HCT116 (cell line): ENCODE results near the gene AARS2. TPM values are rescaled to one million over a fixed set of nuclear protein-coding genes. Genes with fewer than 3 reads are reported as not detected.

Source experiments
- ATAC-seq: fragments of 200-7000 bp; cut with Tn5 transposase; 2 replicates; pipeline ENCODE4 v1.9.1; 2020; ENCODE audit warnings: mild to moderate bottlenecking, moderate library complexity
- BruUV-seq: library from RNA; stranded (reverse); fragments of 400-500 nt; replicated peaks from 2 replicates; lab custom pipeline; 2021; lab: Mats Ljungman, UMichigan
- CTCF ChIA-PET: fragments of 300-600 bp; sonication (Branson Sonifier 250); formaldehyde crosslinking; loops from one replicate; lab custom pipeline; 2021; ENCODE audit warnings: antibody characterized with exemption; lab: Charles Lee
- POLR2A ChIA-PET: fragments of 300-600, 350-600 bp; sonication (Branson Sonifier 250); formaldehyde crosslinking; loops from one replicate; lab custom pipeline; 2021; ENCODE audit warnings: antibody characterized with exemption; lab: Charles Lee
- RAD21 ChIA-PET, 2 experiments: fragments of 300-600 bp; sonication (Branson Sonifier 250); formaldehyde crosslinking; loops; one replicate each; lab custom pipeline; 2023; ENCODE audit warnings: low total read pairs in 2 of 2; ENCODE audit not compliant: uncharacterized antibody in 2 of 2, unreplicated experiment in 2 of 2, low non-redundant PET in 1 of 2; lab: Charles Lee
- DNase-seq: peaks from one replicate; pipeline ENCODE4 v3.0.0-alpha.2; 2010; ENCODE audit warnings: low read depth, low spot score
- H2AFZ ChIP-seq: fragments of 200-600 bp; shearing (Covaris generic), sonication (generic); 2 replicates; pipeline ENCODE4 v1.6.1; 2017; ENCODE audit warnings: low read depth, mixed run types, mixed read lengths, antibody characterized with exemption, low read length; ENCODE audit not compliant: poor library complexity, severe bottlenecking
- H3K27ac ChIP-seq: 2 replicates; pipeline ENCODE4 v1.5.1; 2012; ENCODE audit warnings: low read depth, low read length
- H3K27me3 ChIP-seq: fragments of 200-600 bp; sonication (generic); 2 replicates; pipeline ENCODE4 v1.6.1; 2016; ENCODE audit warnings: mixed run types, low read length, mixed read lengths; ENCODE audit not compliant: insufficient read depth
- H3K36me3 ChIP-seq, 2 experiments: fragments of 200-500 bp in 1 of 2; fragments of 200-600 bp in 1 of 2; sonication (Bioruptor generic) in 1 of 2; sonication (generic) in 1 of 2; 2 replicates each; pipeline versions ENCODE4 v1.5.1 to v1.6.1; 2014 to 2016; ENCODE audit warnings: low read length in 2 of 2, inconsistent platforms in 1 of 2, mixed read lengths in 1 of 2, mixed run types in 1 of 2; ENCODE audit not compliant: insufficient read depth in 2 of 2, control insufficient read depth in 1 of 2
- H3K4me1 ChIP-seq, 2 experiments: fragments of 200-600 bp in 1 of 2; sonication (generic) in 1 of 2; 2 replicates each; pipeline versions ENCODE4 v1.5.1 to v1.6.1; 2012 to 2017; ENCODE audit warnings: low read length in 2 of 2, inconsistent platforms in 1 of 2, mild to moderate bottlenecking in 1 of 2, mixed read lengths in 1 of 2, mixed run types in 1 of 2, moderate library complexity in 1 of 2; ENCODE audit not compliant: insufficient read depth in 2 of 2, control insufficient read depth in 1 of 2
- H3K4me2 ChIP-seq: fragments of 200-600 bp; sonication (generic); 2 replicates; pipeline ENCODE4 v1.6.1; 2017; ENCODE audit warnings: mixed run types, low read length, mixed read lengths
- H3K4me3 ChIP-seq, 2 experiments: fragments of 200-600 bp in 1 of 2; sonication (generic) in 1 of 2; replicated peaks in 1 of 2; 2 replicates each; pipeline ENCODE4 v1.5.1; 2011 to 2016; ENCODE audit warnings: low read length in 2 of 2, control low read depth in 1 of 2, low read depth in 1 of 2, mild to moderate bottlenecking in 1 of 2, mixed read lengths in 1 of 2, mixed run types in 1 of 2
- H3K79me2 ChIP-seq: fragments of 200-600 bp; sonication (generic); 2 replicates; pipeline ENCODE4 v1.6.1; 2017; ENCODE audit warnings: mild to moderate bottlenecking, mixed run types, low read length, moderate library complexity, mixed read lengths; ENCODE audit not compliant: insufficient read depth
- H3K9ac ChIP-seq: fragments of 200-600 bp; sonication (generic); 2 replicates; pipeline ENCODE4 v1.6.1; 2016; ENCODE audit warnings: low read length, mixed read lengths
- H3K9me2 ChIP-seq: fragments of 200-600 bp; sonication (generic), shearing (Covaris generic); 2 replicates; pipeline ENCODE4 v1.6.1; 2017; ENCODE audit warnings: mixed run types, mild to moderate bottlenecking, moderate library complexity; ENCODE audit not compliant: insufficient read depth
- H3K9me3 ChIP-seq, 2 experiments: fragments of 200-500 bp in 1 of 2; fragments of 200-600 bp in 1 of 2; sonication (Bioruptor generic) in 1 of 2; sonication (generic) in 1 of 2; 2 replicates each; pipeline ENCODE4 v1.6.1; 2014 to 2017; ENCODE audit warnings: low read length in 2 of 2, mixed read lengths in 2 of 2, inconsistent platforms in 1 of 2, low read depth in 1 of 2, mild to moderate bottlenecking in 1 of 2, mixed run types in 1 of 2, moderate library complexity in 1 of 2; ENCODE audit not compliant: control insufficient read depth in 1 of 2, insufficient read depth in 1 of 2
- H4K20me1 ChIP-seq: fragments of 200-600 bp; sonication (generic), shearing (Covaris generic); 2 replicates; pipeline ENCODE4 v1.6.1; 2017; ENCODE audit warnings: mixed run types, mild to moderate bottlenecking, moderate library complexity; ENCODE audit not compliant: insufficient read depth
- CBX3 ChIP-seq: IDR thresholded peaks from 2 replicates; pipeline ENCODE4 v1.6.1; 2012; ENCODE audit warnings: low read depth
- CEBPB ChIP-seq: IDR thresholded peaks from 2 replicates; pipeline ENCODE4 v1.6.1; 2012; ENCODE audit warnings: low read depth
- EZH2phosphoT487 ChIP-seq: fragments of 200-600 bp; IDR thresholded peaks from 2 replicates; pipeline ENCODE4 v1.6.1; 2018; ENCODE audit warnings: antibody characterized with exemption, borderline replicate concordance
- FOSL1 ChIP-seq: IDR thresholded peaks from 2 replicates; pipeline ENCODE4 v1.6.1; 2012; ENCODE audit warnings: low read depth
- RAD21 ChIP-seq: IDR thresholded peaks from 2 replicates; pipeline ENCODE4 v1.6.1; 2012; ENCODE audit warnings: low read depth, mild to moderate bottlenecking
- REST ChIP-seq: IDR thresholded peaks from 2 replicates; pipeline ENCODE4 v1.6.1; 2012; ENCODE audit warnings: low read depth
- SRF ChIP-seq: IDR thresholded peaks from 2 replicates; pipeline ENCODE4 v1.6.1; 2012; ENCODE audit warnings: low read depth
- TCF7L2 ChIP-seq: IDR thresholded peaks from 2 replicates; pipeline ENCODE4 v1.7.0; 2011; ENCODE audit warnings: borderline replicate concordance, inconsistent platforms; ENCODE audit not compliant: insufficient read depth, insufficient read length; ENCODE audit errors: extremely low read depth
- YY1 ChIP-seq: IDR thresholded peaks from 2 replicates; pipeline ENCODE4 v1.6.1; 2011; ENCODE audit warnings: low read length, low read depth, moderate library complexity, mild to moderate bottlenecking; ENCODE audit not compliant: insufficient replicate concordance; ENCODE audit errors: extremely low read depth
- ZFX ChIP-seq: fragments of 450-650 bp; IDR thresholded peaks from 2 replicates; pipeline ENCODE4 v1.6.1; 2017
- intact Hi-C: fragments of 100-400 bp; cut with micrococcal nuclease; formaldehyde crosslinking; loops from 2 replicates; pipeline ENCODE4 v1.10.0; 2022
- total RNA-seq: library from RNA; stranded (reverse); gene quantifications from one replicate; pipeline ENCODE4 v1.2.1, GENCODE V29; 2021; ENCODE audit not compliant: unreplicated experiment

AARS2 gene
- total RNA-seq, 1 experiment from 2014 or later, result 14.9 TPM

GRCh38 chr6:44277763-44278162, 35.4 kb downstream of the AARS2 start:
- ChIA-PET RAD21 (no interaction called here), CTCF (interaction anchor here (1.8 kb wide), 1 partner anchor 10 kb away, joined by 6 read pairs; no protein-coding TSS in a partner anchor), POLR2A (no interaction called here)
- Histone ChIP-seq H3K4me2 (no peak overlapping the region), H3K27me3 (no peaks in the 10 kb centered on the region; the same call in 1 of the 2 replicates), H2AFZ (no peak overlapping the region), H3K4me3 (no peak overlapping the region), H3K27ac (no peak overlapping the region), H3K36me3 (no peaks in the 10 kb centered on the region), H4K20me1 (no peaks in the 10 kb centered on the region), H3K9ac (no peak overlapping the region), H3K9me2 (no peaks in the 10 kb centered on the region), H3K9me3 (no peaks in the 10 kb centered on the region), H3K79me2 (no peaks in the 10 kb centered on the region), H3K4me1 (peaks cover 6 to 12% of the 10 kb centered on the region in 2 experiments)
- no peak for DNase-seq
- intact Hi-C loops, result no loop called here
- no TSS peak for BruUV-seq
- ATAC-seq, result no peak
- TF ChIP-seq CBX3, result no peak
- TF ChIP-seq REST, result no peak
- TF ChIP-seq EZH2phosphoT487, result no peak
- TF ChIP-seq CEBPB, result no peak
- no peak for TF ChIP-seq YY1
- TF ChIP-seq FOSL1, result no peak
- TF ChIP-seq ZFX, result no peak
- TF ChIP-seq RAD21, result no peak
- no peak for TF ChIP-seq TCF7L2
- no peak for TF ChIP-seq SRF
